ENCODE results near the gene TRIM15.
"Not testable (repeated sequence)": the region's sequence is repeated elsewhere in the genome, so short reads cannot be mapped to it uniquely, and the experiment has no call there.

The TRIM15 gene

GRCh38 chr6:30162265-30163089 lies 869 bp upstream of the TRIM15 start:
- no peak for DNase-seq (ENCODE audit: low read depth in 2 of 2)

- DNase-seq (ENCODE audit: low read depth in 2 of 2): no peak
Observed at GRCh38 chr6:30163918-30164654, 740 bp downstream of the TRIM15 start.

DNA sequence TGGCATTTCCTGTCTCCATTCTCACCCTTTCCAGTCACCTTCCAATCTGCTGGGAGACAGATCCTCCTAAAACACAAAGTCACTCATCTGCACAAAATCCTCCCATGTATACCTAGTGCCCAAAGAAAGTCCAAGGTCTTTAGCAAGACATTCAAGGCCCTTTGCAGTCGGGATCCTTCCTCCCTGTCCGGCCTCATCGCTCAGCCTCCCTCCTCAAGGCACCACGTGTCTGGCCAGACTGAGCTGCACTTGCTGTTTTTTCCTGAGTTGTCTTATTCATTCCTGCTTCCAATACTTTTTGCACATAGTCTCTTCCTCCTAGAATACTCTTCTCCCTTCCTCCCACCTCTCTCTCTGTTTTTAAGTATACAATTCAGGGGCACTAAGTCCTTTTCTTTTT lies 1.4 kb downstream of the TRIM15 start:
- DNase-seq (ENCODE audit: low read depth in 2 of 2): no peak

- not testable (repeated sequence) for DNase-seq (ENCODE audit: low read depth in 2 of 2)
Observed at GRCh38 chr6:30165238-30165637, 1.9 kb downstream of the TRIM15 start.

GRCh38 chr6:30167101-30167500 lies 3.8 kb downstream of the TRIM15 start:
- no peak for DNase-seq (ENCODE audit: low read depth in 2 of 2)

GRCh38 chr6:30168741-30169140 lies 5.4 kb downstream of the TRIM15 start:
- DNase-seq (ENCODE audit: low read depth in 2 of 2): no peak

GRCh38 chr6:30169658-30170614 lies 6.6 kb downstream of the TRIM15 start:
- DNase-seq (ENCODE audit: low read depth in 2 of 2): no peak

- no peak for DNase-seq (ENCODE audit: low read depth in 2 of 2)
Observed at GRCh38 chr6:30171677-30172471, 8.5 kb downstream of the TRIM15 start.

DNA sequence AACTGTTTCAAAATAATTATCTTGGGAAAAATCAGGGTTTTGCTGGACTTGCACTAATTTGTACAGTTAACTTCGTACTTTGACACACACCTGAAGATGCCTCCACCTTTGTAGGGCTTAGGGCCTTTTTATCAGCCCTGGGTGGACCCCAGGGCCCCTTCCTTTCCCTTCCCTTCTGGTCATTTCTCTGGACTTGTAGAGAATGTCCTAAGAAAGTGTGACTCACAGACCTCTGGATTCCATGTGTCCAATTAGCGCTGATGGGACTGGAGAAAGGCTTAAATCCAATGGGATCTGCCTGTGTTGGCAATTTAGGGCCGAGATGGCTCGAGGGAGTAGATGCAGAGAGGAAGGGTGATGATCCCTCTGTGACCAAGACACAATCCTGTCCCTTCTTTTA lies 9.3 kb downstream of the TRIM15 start:
- DNase-seq (ENCODE audit: low read depth in 2 of 2): no peak

GRCh38 chr6:30175765-30176164 lies 12.4 kb downstream of the TRIM15 start:
- no peak for DNase-seq (ENCODE audit: low read depth in 2 of 2)

GRCh38 chr6:30178837-30179236 lies 15.5 kb downstream of the TRIM15 start:
- no peak for DNase-seq (ENCODE audit: low read depth in 2 of 2)

DNA sequence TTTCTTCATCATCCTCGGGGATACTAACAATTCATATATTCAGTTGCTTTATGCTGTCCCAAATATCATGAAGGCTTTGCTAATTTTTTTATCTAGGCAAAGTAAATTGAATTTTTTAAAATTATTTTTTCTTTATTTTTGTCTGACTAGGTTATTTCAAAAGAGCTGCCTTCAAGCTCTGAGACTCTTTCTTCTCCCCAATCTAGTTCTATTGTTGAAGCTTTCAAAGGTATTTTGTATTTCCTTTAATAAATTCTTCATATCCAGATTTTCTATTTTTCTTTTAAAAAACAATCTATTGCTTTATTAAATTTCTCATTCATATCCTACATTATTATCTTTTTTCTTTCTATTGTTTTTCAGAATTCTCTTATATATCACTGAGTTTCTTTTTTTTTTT lies 16.8 kb downstream of the TRIM15 start:
- DNase-seq (ENCODE audit: low read depth in 2 of 2): no peak

- no peak for DNase-seq (ENCODE audit: low read depth in 2 of 2)
Observed at GRCh38 chr6:30184417-30185031, 21.2 kb downstream of the TRIM15 start.

GRCh38 chr6:30185846-30186484 lies 22.6 kb downstream of the TRIM15 start:
- DNase-seq (ENCODE audit: low read depth in 2 of 2): no peak

DNA sequence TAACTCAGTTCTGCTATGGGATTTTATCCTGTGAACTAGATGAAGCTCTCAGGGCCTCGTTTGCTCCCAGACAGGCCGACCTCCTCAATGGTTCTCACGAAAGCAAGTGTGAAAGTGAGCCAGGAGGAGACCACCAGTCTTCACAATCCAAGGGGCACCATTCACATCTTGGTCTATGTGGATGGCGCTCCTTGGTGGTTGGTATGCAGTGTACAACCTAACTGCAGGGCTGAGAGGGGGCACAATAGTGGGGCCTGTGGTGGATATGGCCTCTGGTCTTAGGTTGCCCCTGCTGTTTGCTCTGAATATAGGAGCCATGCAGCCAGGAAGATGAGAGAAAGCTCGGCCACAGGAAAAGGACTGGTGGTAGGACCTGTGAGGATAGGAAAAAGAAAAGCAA lies 25.2 kb downstream of the TRIM15 start:
- DNase-seq (ENCODE audit: low read depth in 2 of 2): no peak

- no peak for DNase-seq (ENCODE audit: low read depth in 2 of 2)
Observed at GRCh38 chr6:30192076-30192475, 28.7 kb downstream of the TRIM15 start.

- no peak for DNase-seq (ENCODE audit: low read depth in 2 of 2)
Observed at GRCh38 chr6:30194797-30195690, 31.7 kb downstream of the TRIM15 start.

DNA sequence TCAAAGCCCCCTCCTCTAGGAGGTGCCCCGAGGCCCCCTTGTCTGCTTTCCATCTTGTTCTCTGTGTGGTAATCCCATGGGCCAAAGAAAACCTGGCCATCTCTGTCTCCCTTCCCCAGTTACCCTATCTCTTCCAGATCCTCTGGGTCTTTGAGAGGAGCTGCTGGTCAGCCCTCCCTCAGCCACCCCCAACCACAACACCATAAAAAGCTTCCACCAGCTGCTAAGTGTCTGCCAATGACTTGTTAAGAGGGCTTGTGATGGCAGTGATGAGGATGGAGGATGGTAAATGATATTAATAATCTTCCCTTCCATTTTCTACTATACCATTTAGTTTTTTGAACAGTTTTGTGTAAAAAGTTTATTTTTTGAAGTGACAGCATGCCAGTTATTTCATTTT lies 32.6 kb downstream of the TRIM15 start:
- DNase-seq (ENCODE audit: low read depth in 2 of 2): no peak

- no peak for DNase-seq (ENCODE audit: low read depth in 2 of 2)
Observed at GRCh38 chr6:30196376-30196775, 33.0 kb downstream of the TRIM15 start.
